Skeletal muscle tissue (tissue), 4 donors: ENCODE measurements around the gene ASCL3. TPM values are rescaled to one million over a fixed set of nuclear protein-coding genes. Genes with fewer than 3 reads are reported as not detected.
"Not testable (repeated sequence)": the region's sequence is repeated elsewhere in the genome, so short reads cannot be mapped to it uniquely, and the experiment has no call there.

ENCODE experiments used
- H3K27ac ChIP-seq: one replicate; pipeline ENCODE4 v1.7.0; 2013; ENCODE audit warnings: mild to moderate bottlenecking, low read depth, low read length, inconsistent platforms
- H3K27me3 ChIP-seq, 3 donors: one replicate each; pipeline ENCODE4 v1.7.0; 2013; ENCODE audit warnings: low read length in 3 of 3; ENCODE audit not compliant: control insufficient read depth in 3 of 3, insufficient read depth in 3 of 3
- H3K36me3 ChIP-seq, 3 donors: one replicate each; pipeline ENCODE4 v1.7.0; 2013; ENCODE audit warnings: low read length in 3 of 3; ENCODE audit not compliant: control insufficient read depth in 3 of 3, insufficient read depth in 3 of 3
- H3K4me1 ChIP-seq, 3 donors: one replicate each; pipeline ENCODE4 v1.7.0; 2013; ENCODE audit warnings: low read length in 3 of 3, mild to moderate bottlenecking in 3 of 3; ENCODE audit not compliant: control insufficient read depth in 3 of 3, insufficient read depth in 3 of 3
- H3K4me3 ChIP-seq, 3 donors: one replicate each; pipeline ENCODE4 v1.7.0; 2013; ENCODE audit warnings: low read length in 3 of 3
- H3K9ac ChIP-seq, 3 donors: one replicate each; pipeline ENCODE4 v1.7.0; 2013; ENCODE audit warnings: low read length in 3 of 3, mild to moderate bottlenecking in 3 of 3, moderate library complexity in 2 of 3, low read depth in 1 of 3
- H3K9me3 ChIP-seq, 3 donors: one replicate each; pipeline ENCODE4 v1.7.0; 2013; ENCODE audit warnings: low read length in 3 of 3; ENCODE audit not compliant: control insufficient read depth in 3 of 3
- total RNA-seq: library from RNA; depleted of rRNA; stranded (reverse); fragments of >200 nt; gene quantifications from one replicate; pipeline ENCODE4 v1.2.3, GENCODE V29; 2014
- donor health status: Osteomylitis.

Gene ASCL3, protein sequence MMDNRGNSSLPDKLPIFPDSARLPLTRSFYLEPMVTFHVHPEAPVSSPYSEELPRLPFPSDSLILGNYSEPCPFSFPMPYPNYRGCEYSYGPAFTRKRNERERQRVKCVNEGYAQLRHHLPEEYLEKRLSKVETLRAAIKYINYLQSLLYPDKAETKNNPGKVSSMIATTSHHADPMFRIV
- not detected for total RNA-seq

DNA sequence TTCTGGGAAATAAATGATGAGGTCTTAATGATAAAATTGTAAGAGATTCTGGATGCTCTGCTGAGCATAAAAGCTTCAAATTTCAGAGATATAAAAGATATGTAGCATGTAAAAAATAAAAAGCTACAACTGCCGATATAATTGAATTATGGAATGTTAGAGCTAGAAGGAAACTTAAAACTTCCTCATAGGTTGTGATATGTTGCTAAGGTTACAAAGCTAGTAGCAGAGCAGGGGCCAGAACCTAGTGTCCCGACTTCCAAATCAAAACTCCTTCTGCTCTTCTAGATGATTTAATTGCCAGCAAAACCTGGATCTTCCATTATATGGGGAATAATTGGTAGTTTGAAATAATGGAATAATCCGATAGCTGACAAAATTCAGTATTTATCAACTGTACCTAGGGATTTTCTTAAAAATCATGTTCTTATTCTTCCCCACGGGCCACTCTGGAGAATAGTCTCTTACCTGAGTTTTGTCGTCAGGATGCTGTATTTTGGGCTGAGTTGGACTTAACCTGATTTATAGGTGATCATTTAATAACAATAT lies at the start of gene ASCL3:
ASCL3 (minus strand) TSS at position 499 of the 549 bp plus-strand sequence. CDS start 4,855 bp downstream, outside the sequence.
- Histone ChIP-seq H3K27ac (no peak within 1 kb of the TSS), H3K9me3 (no peaks in the 10 kb centered on the region), H3K4me3 (no peak within 1 kb of the TSS), H3K27me3 (no peaks in the 10 kb centered on the region), H3K36me3 (peaks cover 5% of the 10 kb centered on the region in 3 donors), H3K9ac (no peak within 1 kb of the TSS), H3K4me1 (no peaks in the 10 kb centered on the region)

DNA sequence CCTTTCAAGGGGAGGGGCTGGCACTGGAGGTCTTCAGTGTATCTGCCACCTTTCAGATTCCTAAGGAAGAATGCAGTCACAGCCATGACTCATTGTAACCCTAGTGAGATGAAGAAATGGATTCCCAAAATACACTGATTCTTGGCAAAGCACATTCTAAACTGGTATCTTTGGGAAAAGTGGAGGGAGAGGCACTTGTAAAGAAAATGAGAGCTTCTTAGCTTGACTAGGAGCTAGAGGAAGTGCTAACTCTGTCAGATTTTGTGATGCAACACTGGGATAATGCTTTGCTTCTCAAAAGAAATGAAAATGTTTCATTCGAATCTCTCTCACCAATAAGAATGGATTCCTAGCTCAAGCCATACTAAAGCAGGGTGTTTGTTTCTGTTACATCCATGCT lies 46.6 kb upstream of the ASCL3 start:
- no peak overlapping the region for H3K27ac ChIP-seq
- H3K9me3 ChIP-seq: no peaks in the 10 kb centered on the region
- no peak overlapping the region for H3K4me3 ChIP-seq
- no peaks in the 10 kb centered on the region for H3K4me1 ChIP-seq
- H3K9ac ChIP-seq: no peak overlapping the region
- H3K27me3 ChIP-seq: no peaks in the 10 kb centered on the region
- no peaks in the 10 kb centered on the region for H3K36me3 ChIP-seq

DNA sequence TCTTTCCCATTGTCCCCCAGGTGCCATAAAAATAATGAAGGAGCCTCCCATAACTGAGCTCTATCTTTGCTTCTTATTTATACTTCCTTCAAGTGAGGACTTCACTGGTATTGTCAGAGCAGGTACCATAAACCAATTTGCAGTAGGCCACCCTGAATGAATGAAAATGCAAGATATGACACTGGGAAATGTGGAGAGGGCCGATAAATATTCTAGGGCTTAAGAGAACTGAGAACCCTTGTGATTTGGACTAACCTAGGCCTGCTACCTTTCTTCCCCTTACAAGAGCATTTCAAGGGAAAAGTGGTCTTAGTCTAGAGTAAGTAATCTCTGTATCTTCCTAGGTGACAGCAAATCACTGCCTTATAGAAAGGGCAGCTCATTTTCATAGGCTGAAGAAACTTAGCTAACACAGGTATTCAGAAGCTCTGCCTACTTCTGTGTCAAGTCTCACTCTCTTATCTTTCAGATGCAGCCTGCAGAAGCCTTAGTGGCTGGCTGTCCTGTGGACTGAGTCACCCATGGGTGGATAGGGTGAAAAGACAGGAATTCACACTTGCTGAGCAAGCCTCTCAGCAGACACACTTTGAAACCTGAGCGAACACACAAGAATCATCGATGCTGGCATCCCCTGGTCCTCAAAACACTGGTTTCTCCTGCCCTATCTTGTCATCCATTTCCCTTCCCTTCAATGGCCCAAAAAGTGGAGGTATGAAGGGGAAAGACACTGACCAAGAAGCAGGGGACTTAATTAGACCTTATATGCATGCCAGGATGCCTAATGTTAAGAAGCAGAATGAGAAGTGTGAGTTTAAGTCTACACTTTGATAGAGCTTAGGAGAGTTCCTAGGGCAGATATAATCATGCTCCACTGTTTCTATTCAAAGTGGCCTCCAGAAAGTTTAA lies 45.8 kb upstream of the ASCL3 start:
- Histone ChIP-seq H3K36me3 (no peaks in the 10 kb centered on the region), H3K4me3 (no peak overlapping the region), H3K9ac (no peak overlapping the region), H3K4me1 (no peaks in the 10 kb centered on the region), H3K27me3 (no peaks in the 10 kb centered on the region), H3K9me3 (no peaks in the 10 kb centered on the region), H3K27ac (no peak overlapping the region)

DNA sequence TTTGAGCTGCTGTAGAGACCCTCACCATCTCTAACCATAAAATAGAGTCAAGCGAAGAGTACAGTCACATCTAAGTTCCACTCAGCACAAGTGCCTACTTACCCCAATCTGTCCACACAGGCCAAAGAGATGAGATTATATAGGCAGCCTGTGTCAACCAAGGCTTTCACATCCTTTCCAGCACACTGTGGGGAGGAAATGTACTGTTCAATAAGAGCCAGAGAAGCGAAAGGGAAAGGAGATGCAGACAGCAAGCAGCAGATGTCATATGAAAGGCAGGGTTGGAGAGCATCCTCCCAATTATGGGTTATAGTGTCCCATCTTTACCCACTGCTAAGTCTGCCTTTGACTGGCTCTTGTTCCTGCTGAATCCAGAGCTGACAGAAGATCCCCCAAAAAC lies 44.6 kb upstream of the ASCL3 start:
- Histone ChIP-seq H3K36me3 (no peaks in the 10 kb centered on the region), H3K9ac (no peak overlapping the region), H3K9me3 (no peaks in the 10 kb centered on the region), H3K27me3 (no peaks in the 10 kb centered on the region), H3K4me3 (no peak overlapping the region), H3K27ac (no peak overlapping the region), H3K4me1 (no peaks in the 10 kb centered on the region)

DNA sequence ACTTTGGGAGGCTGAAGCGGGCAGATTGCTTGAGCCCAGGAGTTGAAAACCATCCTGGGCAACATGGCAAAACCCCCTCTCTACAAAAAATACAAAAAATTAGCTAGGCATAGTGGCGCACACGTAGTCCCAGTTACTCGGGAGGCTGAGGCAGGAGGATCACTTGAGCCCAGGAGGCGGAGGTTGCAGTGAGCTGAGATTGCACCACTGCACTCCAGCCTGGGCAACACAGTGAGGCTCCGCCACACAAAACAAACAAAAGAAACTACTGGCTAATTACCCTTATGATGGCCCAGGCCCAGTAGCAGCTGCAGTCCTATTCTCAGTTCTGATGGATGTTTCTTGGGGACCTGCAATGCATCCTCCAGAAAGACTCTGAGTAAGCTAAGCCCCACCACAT lies 44.0 kb upstream of the ASCL3 start:
- not testable (repeated sequence) for H3K27me3 ChIP-seq, H3K9ac ChIP-seq, H3K36me3 ChIP-seq, H3K4me1 ChIP-seq, H3K9me3 ChIP-seq, H3K27ac ChIP-seq, H3K4me3 ChIP-seq

DNA sequence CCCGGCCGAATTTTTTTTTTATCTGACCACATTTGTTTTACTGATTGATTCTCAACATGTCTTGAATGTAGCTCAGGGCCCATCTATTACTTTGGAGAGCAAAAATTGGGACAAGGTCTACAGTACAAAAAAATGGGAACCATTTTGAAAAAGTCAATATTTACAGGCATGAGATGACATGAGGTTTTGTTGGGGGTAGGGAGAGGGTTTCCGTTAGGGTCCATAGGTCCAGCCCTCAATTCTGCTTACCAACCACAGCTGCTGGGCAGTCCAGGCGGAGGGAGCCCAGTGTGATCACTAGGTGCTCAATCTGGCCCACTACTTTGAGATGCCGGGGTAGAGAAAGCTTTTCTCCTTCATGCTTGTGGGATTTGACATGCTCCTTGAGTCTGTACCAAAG lies 42.6 kb upstream of the ASCL3 start:
- Histone ChIP-seq H3K27ac (no peak overlapping the region), H3K4me3 (no peak overlapping the region), H3K9ac (no peak overlapping the region), H3K36me3 (no peaks in the 10 kb centered on the region), H3K4me1 (no peaks in the 10 kb centered on the region), H3K9me3 (no peaks in the 10 kb centered on the region), H3K27me3 (no peaks in the 10 kb centered on the region)

DNA sequence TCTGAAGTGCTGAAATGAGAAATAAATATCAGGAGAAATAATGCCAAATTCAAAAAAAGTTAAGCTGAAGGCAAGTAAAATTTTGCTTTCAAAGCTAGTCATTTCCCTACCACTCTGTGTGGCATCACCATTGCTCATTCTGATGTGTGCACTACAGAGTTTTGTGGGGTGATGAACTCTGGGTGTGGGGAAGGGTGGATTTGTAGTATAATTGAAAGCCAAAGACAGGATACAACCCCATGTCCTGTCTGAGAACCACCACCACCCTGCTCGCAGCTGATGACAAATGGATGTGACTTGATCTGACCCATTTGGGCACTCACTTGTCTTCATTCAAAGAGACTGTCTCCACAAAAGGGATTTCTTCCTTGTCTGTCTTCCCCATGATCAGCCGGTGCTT lies 40.7 kb upstream of the ASCL3 start:
- H3K4me1 ChIP-seq: no peaks in the 10 kb centered on the region
- H3K27ac ChIP-seq: no peak overlapping the region
- no peaks in the 10 kb centered on the region for H3K27me3 ChIP-seq
- no peak overlapping the region for H3K9ac ChIP-seq
- no peaks in the 10 kb centered on the region for H3K36me3 ChIP-seq
- no peak overlapping the region for H3K4me3 ChIP-seq
- no peaks in the 10 kb centered on the region for H3K9me3 ChIP-seq

DNA sequence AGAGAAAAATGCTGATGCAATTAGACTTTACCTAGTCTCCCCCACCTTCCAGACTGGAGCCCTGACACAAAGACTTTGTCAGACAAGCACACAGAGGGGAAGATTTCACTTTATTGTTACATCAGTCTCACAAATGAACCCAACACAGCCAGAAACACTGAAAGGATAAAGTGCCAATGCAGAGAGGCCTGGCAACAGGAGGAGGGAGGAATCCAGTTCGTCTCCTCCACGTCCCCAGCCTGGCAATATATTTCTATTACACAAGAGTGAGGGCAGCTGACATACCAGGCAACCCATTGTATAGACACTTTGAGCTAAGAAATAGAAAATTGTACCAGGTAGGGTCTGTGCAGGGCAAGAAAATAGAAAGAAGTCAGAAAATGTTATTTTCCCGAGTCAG lies 37.7 kb upstream of the ASCL3 start:
- H3K4me3 ChIP-seq: no peak overlapping the region
- no peaks in the 10 kb centered on the region for H3K27me3 ChIP-seq
- H3K36me3 ChIP-seq: no peaks in the 10 kb centered on the region
- H3K4me1 ChIP-seq: no peaks in the 10 kb centered on the region
- no peak overlapping the region for H3K9ac ChIP-seq
- H3K27ac ChIP-seq: no peak overlapping the region
- H3K9me3 ChIP-seq: no peaks in the 10 kb centered on the region

DNA sequence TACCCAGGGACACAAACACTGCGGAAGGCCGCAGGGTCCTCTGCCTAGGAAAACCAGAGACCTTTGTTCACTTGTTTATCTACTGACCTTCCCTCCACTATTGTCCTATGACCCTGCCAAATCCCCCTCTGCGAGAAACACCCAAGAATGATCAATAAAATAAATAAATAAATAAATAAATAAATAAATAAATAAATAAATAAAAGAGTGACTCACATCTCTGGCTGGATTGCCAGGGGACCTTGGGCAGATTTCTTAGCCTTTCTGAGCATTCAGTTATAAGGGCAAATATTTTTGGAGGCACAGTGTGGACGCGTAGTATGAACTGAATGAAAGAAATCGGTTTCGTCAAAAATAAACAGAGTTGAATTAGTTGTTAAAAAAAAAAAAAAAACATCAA lies 36.5 kb upstream of the ASCL3 start:
- not testable (repeated sequence) for H3K27me3 ChIP-seq, H3K27ac ChIP-seq, H3K36me3 ChIP-seq, H3K4me3 ChIP-seq, H3K9ac ChIP-seq, H3K4me1 ChIP-seq, H3K9me3 ChIP-seq

DNA sequence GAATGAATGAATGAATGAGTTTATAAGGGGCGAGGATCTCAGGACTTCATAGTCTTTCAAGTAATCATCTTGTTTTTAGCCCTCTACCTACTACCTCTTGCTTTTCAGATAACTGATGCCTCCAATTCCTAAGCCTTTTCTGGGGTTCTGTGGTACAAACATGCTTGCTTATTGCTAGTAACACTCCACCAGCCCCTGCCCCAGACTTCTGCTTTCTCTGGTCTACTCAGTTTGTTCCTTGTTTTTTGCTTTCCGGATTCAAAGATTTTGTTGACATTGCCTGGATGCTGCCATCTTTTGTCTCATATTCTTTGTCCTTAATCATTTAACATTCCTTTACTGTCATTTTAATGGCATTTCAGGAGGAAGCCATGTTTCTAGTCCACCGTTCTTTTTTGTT lies 30.3 kb upstream of the ASCL3 start:
- Histone ChIP-seq H3K4me3 (no peak overlapping the region), H3K27me3 (no peaks in the 10 kb centered on the region), H3K27ac (no peak overlapping the region), H3K9me3 (no peaks in the 10 kb centered on the region), H3K9ac (no peak overlapping the region), H3K36me3 (no peaks in the 10 kb centered on the region), H3K4me1 (no peaks in the 10 kb centered on the region)
